Lower leg skin (tissue), 3 donors: Measurements from ENCODE around the gene BRF1.

Experiments
- POLR2A ChIP-seq, 2 donors: fragments of 450-650 bp; IDR thresholded peaks; one replicate each; pipeline ENCODE4 v1.6.1; 2016 to 2017; ENCODE audit warnings: antibody characterized with exemption in 2 of 2, mild to moderate bottlenecking in 1 of 2, moderate library complexity in 1 of 2
- TF ChIP-seq, protein P1 (sequence below), 3 donors: fragments of 450-650 bp; IDR thresholded peaks; one replicate each; pipeline ENCODE4 v1.5.1; 2016; ENCODE audit warnings: antibody characterized with exemption in 3 of 3, mild to moderate bottlenecking in 3 of 3, moderate library complexity in 2 of 3

DNA sequence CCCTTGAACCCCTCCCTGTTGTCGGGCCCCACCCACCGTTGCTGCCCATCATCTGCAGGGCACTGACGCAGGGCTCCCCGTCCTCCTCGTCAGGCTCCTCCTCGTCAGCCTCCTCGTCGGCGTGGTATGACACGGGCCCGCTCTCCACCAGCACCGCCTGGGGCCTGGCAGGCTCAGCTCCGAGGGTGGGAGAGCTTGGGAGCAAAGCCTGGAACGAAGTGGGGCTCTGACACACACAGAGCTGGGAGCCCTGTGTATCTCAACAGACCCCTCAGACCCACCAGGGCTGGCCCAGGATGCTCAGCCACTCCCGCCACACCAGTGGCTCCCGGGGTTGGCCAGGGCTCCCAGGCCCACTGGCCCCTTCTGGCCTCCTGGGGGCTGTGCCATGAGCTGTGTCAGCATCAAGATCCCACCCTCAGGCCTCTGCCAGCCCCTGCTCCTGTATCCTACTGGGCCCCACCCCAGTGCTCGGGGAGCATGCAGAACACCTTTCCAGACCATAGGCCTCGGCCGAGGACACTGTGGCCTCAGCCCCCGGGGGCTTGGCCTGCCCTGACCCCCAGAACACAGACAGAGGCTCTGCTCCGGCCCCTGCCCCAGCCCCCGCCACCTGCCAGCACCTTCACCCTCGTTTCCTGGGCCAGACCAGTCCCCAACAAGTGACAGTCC lies 89.6 kb downstream of the BRF1 start:
- TF ChIP-seq, protein P1, sequence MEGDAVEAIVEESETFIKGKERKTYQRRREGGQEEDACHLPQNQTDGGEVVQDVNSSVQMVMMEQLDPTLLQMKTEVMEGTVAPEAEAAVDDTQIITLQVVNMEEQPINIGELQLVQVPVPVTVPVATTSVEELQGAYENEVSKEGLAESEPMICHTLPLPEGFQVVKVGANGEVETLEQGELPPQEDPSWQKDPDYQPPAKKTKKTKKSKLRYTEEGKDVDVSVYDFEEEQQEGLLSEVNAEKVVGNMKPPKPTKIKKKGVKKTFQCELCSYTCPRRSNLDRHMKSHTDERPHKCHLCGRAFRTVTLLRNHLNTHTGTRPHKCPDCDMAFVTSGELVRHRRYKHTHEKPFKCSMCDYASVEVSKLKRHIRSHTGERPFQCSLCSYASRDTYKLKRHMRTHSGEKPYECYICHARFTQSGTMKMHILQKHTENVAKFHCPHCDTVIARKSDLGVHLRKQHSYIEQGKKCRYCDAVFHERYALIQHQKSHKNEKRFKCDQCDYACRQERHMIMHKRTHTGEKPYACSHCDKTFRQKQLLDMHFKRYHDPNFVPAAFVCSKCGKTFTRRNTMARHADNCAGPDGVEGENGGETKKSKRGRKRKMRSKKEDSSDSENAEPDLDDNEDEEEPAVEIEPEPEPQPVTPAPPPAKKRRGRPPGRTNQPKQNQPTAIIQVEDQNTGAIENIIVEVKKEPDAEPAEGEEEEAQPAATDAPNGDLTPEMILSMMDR (IDR thresholded peaks at IDR 0.05): no peak
- TF ChIP-seq POLR2A (IDR thresholded peaks at IDR 0.05): no peak
